ENCODE data around the gene PDE6D. TPM values are rescaled to one million over a fixed set of nuclear protein-coding genes. Genes with fewer than 3 reads are reported as not detected.

The PDE6D gene
- total RNA-seq, 3 donors from 2014 or later (not counting 1 experiment from before 2014, with no cell fraction given), result 21.6 to 29.2 (median 22.8) TPM

DNA sequence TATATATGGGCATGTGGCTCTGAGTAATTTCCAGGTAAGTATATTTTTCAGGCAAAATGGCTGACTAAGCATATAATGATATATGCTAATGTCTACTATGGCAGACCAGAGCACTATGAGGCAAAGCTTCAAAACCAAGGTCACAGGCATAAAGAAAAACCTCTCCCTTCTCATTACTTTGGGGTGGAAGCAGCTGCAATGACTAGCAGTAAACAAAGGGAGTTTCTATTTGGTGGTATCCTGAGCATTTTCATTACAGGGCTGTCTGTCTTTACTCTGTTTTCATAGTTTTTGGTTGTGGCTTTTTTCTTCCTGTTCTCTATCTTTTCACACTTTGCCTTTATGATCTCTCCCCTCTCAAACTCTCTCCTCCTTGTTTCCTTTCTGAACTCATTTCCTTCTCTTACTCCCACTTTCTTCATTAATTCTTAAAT lies 15.6 kb downstream of the PDE6D start:
- Histone ChIP-seq H3K4me3 (ENCODE audit: low read length) (no peak overlapping the region), H3K36me3 (ENCODE audit: control insufficient read depth, insufficient read depth, low read length) (no peaks in the 10 kb centered on the region), H3K27me3 (ENCODE audit: control insufficient read depth, insufficient read depth, low read length) (no peaks in the 10 kb centered on the region), H3K27ac (ENCODE audit: low read length) (no peak overlapping the region), H3K4me1 (ENCODE audit: control insufficient read depth, insufficient read depth, low read length) (no peaks in the 10 kb centered on the region), H3K9me3 (ENCODE audit: control insufficient read depth, insufficient read depth, low read length) (no peaks in the 10 kb centered on the region)
- Mint-ChIP-seq H3K9me3 (no peaks in the 10 kb centered on the region), H3K27ac (no peak overlapping the region), H3K4me1 (peaks cover 20 to 24% of the 10 kb centered on the region in 2 donors), H3K27me3 (ENCODE audit: low read depth in 2 of 2) (no peaks in the 10 kb centered on the region), H3K36me3 (no peaks in the 10 kb centered on the region), H3K4me3 (no peak overlapping the region)
- TF ChIP-seq, protein P1, sequence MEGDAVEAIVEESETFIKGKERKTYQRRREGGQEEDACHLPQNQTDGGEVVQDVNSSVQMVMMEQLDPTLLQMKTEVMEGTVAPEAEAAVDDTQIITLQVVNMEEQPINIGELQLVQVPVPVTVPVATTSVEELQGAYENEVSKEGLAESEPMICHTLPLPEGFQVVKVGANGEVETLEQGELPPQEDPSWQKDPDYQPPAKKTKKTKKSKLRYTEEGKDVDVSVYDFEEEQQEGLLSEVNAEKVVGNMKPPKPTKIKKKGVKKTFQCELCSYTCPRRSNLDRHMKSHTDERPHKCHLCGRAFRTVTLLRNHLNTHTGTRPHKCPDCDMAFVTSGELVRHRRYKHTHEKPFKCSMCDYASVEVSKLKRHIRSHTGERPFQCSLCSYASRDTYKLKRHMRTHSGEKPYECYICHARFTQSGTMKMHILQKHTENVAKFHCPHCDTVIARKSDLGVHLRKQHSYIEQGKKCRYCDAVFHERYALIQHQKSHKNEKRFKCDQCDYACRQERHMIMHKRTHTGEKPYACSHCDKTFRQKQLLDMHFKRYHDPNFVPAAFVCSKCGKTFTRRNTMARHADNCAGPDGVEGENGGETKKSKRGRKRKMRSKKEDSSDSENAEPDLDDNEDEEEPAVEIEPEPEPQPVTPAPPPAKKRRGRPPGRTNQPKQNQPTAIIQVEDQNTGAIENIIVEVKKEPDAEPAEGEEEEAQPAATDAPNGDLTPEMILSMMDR (IDR thresholded peaks at IDR 0.05), result no peak
- DNase-seq, result no peak
- intact Hi-C loops (cut with micrococcal nuclease), result no loop called here
- no peak for ATAC-seq

DNA sequence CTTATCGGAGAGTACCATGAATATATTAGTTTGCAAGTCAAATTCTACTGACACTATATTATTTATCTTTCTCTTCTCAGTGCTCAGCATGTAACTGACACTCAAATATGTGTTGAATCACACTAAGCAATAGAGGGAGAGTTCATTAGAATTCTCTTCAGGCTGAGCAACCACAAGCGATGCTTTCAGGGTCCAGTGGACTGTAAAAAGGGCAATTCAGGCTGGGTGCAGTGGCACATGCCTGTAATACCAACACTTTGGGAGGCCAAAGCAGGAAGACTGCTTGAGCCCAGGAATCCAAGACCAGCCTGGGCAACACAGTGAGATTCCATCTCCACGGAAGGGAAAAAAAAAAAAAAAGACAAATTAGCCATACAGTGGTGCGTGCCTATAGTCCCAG lies 16.3 kb downstream of the PDE6D start:
- Histone ChIP-seq H3K36me3 (ENCODE audit: control insufficient read depth, insufficient read depth, low read length) (no peaks in the 10 kb centered on the region), H3K27ac (ENCODE audit: low read length) (no peak overlapping the region), H3K4me3 (ENCODE audit: low read length) (no peak overlapping the region), H3K4me1 (ENCODE audit: control insufficient read depth, insufficient read depth, low read length) (no peaks in the 10 kb centered on the region), H3K27me3 (ENCODE audit: control insufficient read depth, insufficient read depth, low read length) (no peaks in the 10 kb centered on the region), H3K9me3 (ENCODE audit: control insufficient read depth, insufficient read depth, low read length) (no peaks in the 10 kb centered on the region)
- no peak for ATAC-seq
- H3K36me3 Mint-ChIP-seq, result no peaks in the 10 kb centered on the region
- H3K4me1 Mint-ChIP-seq, result peaks cover 19 to 24% of the 10 kb centered on the region in 2 donors
- 92% methylated on average over 3 of the region's 4 CpGs for WGBS (ENCODE audit: insufficient coverage)
- no peak overlapping the region for H3K4me3 Mint-ChIP-seq
- intact Hi-C loops (cut with micrococcal nuclease), result no loop called here
- DNase-seq, result no peak
- TF ChIP-seq, protein P1 (IDR thresholded peaks at IDR 0.05), result no peak
- H3K27me3 Mint-ChIP-seq (ENCODE audit: low read depth in 2 of 2), result no peaks in the 10 kb centered on the region
- no peaks in the 10 kb centered on the region for H3K9me3 Mint-ChIP-seq
- H3K27ac Mint-ChIP-seq, result no peak overlapping the region

DNA sequence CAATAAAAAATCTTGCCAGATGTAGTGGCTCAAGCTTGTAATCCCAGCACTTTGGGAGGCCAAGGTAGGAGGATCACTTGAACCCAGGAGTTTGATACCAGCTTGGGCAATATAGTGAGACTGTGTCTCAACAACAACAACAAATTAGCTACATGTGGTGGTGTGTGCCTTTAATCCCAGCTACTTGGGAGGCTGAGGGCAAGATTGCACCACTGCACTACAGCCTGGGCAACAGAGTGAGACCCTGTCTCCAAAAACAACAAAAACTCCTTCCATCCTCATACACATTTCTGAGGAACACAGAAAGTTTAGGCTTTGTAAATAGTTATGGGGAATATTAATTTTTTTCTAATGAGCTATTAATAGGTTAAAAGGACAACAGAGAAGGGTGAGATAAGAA lies 17.0 kb downstream of the PDE6D start:
- Histone ChIP-seq H3K36me3 (ENCODE audit: control insufficient read depth, insufficient read depth, low read length) (no peaks in the 10 kb centered on the region), H3K4me3 (ENCODE audit: low read length) (no peak overlapping the region), H3K27ac (ENCODE audit: low read length) (no peak overlapping the region), H3K27me3 (ENCODE audit: control insufficient read depth, insufficient read depth, low read length) (no peaks in the 10 kb centered on the region), H3K9me3 (ENCODE audit: control insufficient read depth, insufficient read depth, low read length) (no peaks in the 10 kb centered on the region), H3K4me1 (ENCODE audit: control insufficient read depth, insufficient read depth, low read length) (no peaks in the 10 kb centered on the region)
- intact Hi-C loops (cut with micrococcal nuclease), result no loop called here
- H3K9me3 Mint-ChIP-seq, result no peaks in the 10 kb centered on the region
- no peak overlapping the region for H3K27ac Mint-ChIP-seq
- no peaks in the 10 kb centered on the region for H3K27me3 Mint-ChIP-seq (ENCODE audit: low read depth in 2 of 2)
- no peak for DNase-seq
- no peak overlapping the region for H3K4me3 Mint-ChIP-seq
- no peak for ATAC-seq
- TF ChIP-seq, protein P1 (IDR thresholded peaks at IDR 0.05), result no peak
- H3K4me1 Mint-ChIP-seq, result peaks cover 15 to 24% of the 10 kb centered on the region in 2 donors
- H3K36me3 Mint-ChIP-seq, result no peaks in the 10 kb centered on the region

DNA sequence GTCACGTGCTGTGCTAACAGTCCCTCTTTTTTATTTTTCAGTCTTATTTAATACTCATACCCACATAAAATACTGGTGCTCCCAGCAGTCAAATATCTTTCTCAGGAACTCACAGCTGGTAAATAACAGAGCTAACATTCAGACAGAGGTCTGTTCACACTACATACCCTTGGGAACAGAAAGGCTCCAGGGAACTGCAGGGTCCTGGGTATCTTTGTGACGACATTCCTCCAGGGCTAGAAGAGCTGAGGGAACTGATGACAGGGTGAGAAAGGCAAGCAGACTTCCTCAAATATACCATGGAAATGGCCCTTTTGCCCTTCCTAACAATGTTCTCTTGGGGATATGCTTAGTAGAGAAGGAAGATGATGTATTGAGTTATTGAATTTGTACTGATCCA lies 19.3 kb downstream of the PDE6D start:
- Mint-ChIP-seq H3K4me3 (no peak overlapping the region), H3K27ac (no peak overlapping the region), H3K27me3 (ENCODE audit: low read depth in 2 of 2) (no peaks in the 10 kb centered on the region), H3K36me3 (no peaks in the 10 kb centered on the region), H3K9me3 (no peaks in the 10 kb centered on the region), H3K4me1 (peaks cover 15 to 24% of the 10 kb centered on the region in 2 donors)
- no peak overlapping the region for H3K27ac ChIP-seq (ENCODE audit: low read length)
- no peaks in the 10 kb centered on the region for H3K27me3 ChIP-seq (ENCODE audit: control insufficient read depth, insufficient read depth, low read length)
- intact Hi-C loops (cut with micrococcal nuclease), result no loop called here
- no peak for DNase-seq
- WGBS (ENCODE audit: insufficient coverage), result 94% methylated on average over 1 of the region's 2 CpGs
- H3K4me3 ChIP-seq (ENCODE audit: low read length), result no peak overlapping the region
- TF ChIP-seq, protein P1 (IDR thresholded peaks at IDR 0.05), result no peak
- H3K36me3 ChIP-seq (ENCODE audit: control insufficient read depth, insufficient read depth, low read length), result no peaks in the 10 kb centered on the region
- no peaks in the 10 kb centered on the region for H3K4me1 ChIP-seq (ENCODE audit: control insufficient read depth, insufficient read depth, low read length)
- no peaks in the 10 kb centered on the region for H3K9me3 ChIP-seq (ENCODE audit: control insufficient read depth, insufficient read depth, low read length)
- no peak for ATAC-seq
